GM12865 (cell line): Measurements from ENCODE around the gene NEGR1.
A peak's percentile ranks its signal among the peaks of the same experiment; 100 is the strongest.

Source experiments
- DNase-seq: peaks from one replicate; pipeline ENCODE4 v3.0.0; 2010; ENCODE audit warnings: low read depth
- H3K4me3 ChIP-seq: 2 replicates; pipeline ENCODE4 v1.5.1; 2011; ENCODE audit warnings: mild to moderate bottlenecking, low read depth, low read length, control low read depth
- CTCF ChIP-seq: IDR thresholded peaks from 2 replicates; pipeline ENCODE4 v1.5.1; 2011; ENCODE audit warnings: low read length, control low read depth, low read depth, inconsistent platforms; ENCODE audit not compliant: insufficient read depth; ENCODE audit errors: missing control alignments

The NEGR1 gene

GRCh38 chr1:72285074-72285425, 2.7 kb upstream of the NEGR1 start:
- no peak for TF ChIP-seq CTCF
- H3K4me3 ChIP-seq = no peak overlapping the region
- no peak for DNase-seq

- TF ChIP-seq CTCF = no peak
Observed at GRCh38 chr1:72284348-72285073, 2.2 kb upstream of the NEGR1 start.

GRCh38 chr1:72284084-72284347, 1.7 kb upstream of the NEGR1 start:
- DNase-seq = no peak
- no peak for TF ChIP-seq CTCF
- no peak overlapping the region for H3K4me3 ChIP-seq

More at GRCh38 chr1:72284348-72285073, 2.2 kb upstream of the NEGR1 start:
- H3K4me3 ChIP-seq = no peak overlapping the region
- DNase-seq = peak; percentile 53

GRCh38 chr1:72283307-72284083, 1.2 kb upstream of the NEGR1 start:
- no peak for TF ChIP-seq CTCF
- H3K4me3 ChIP-seq = peak overlapping the region; percentile 27
- peak; percentile 1 for DNase-seq

- peak; percentile 0 for DNase-seq
- peak overlapping the region; percentile 27 for H3K4me3 ChIP-seq
- no peak for TF ChIP-seq CTCF
Observed at GRCh38 chr1:72283022-72283306, 625 bp upstream of the NEGR1 start.

- H3K4me3 ChIP-seq = no peak overlapping the region
- no peak for DNase-seq
- no peak for TF ChIP-seq CTCF
Observed at GRCh38 chr1:72281637-72282270, 585 bp downstream of the NEGR1 start.

- TF ChIP-seq CTCF = no peak
- no peak for DNase-seq
- H3K4me3 ChIP-seq = no peak overlapping the region
Observed at GRCh38 chr1:72281144-72281543, 1.2 kb downstream of the NEGR1 start.
